ENCODE measurements around the gene CSNK2A3. TPM values are rescaled to one million over a fixed set of nuclear protein-coding genes. Genes with fewer than 3 reads are reported as not detected.

CSNK2A3 gene
- polyA plus RNA-seq = 2.1 and 4.1 TPM in 2 replicates

GRCh38 chr11:11352878-11353277 is at the start of gene CSNK2A3:
CSNK2A3 (minus strand) TSS chr11:11353250; CDS start chr11:11353119, 131 bp downstream.

